ENCODE data around the gene PTPN18.

- TF ChIP-seq, protein P1, sequence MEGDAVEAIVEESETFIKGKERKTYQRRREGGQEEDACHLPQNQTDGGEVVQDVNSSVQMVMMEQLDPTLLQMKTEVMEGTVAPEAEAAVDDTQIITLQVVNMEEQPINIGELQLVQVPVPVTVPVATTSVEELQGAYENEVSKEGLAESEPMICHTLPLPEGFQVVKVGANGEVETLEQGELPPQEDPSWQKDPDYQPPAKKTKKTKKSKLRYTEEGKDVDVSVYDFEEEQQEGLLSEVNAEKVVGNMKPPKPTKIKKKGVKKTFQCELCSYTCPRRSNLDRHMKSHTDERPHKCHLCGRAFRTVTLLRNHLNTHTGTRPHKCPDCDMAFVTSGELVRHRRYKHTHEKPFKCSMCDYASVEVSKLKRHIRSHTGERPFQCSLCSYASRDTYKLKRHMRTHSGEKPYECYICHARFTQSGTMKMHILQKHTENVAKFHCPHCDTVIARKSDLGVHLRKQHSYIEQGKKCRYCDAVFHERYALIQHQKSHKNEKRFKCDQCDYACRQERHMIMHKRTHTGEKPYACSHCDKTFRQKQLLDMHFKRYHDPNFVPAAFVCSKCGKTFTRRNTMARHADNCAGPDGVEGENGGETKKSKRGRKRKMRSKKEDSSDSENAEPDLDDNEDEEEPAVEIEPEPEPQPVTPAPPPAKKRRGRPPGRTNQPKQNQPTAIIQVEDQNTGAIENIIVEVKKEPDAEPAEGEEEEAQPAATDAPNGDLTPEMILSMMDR (IDR thresholded peaks at IDR 0.05) = no peak
- no peak for TF ChIP-seq EZH2 (IDR thresholded peaks at IDR 0.05; ENCODE audit: borderline replicate concordance, insufficient read depth, low read depth, low read length, poor library complexity, severe bottlenecking)
These were observed 22.5 kb downstream of the PTPN18 start for GRCh38 chr2:130378206-130378897.
